HT1080 (cell line): ENCODE results near the gene DPP6. TPM values are rescaled to one million over a fixed set of nuclear protein-coding genes. Genes with fewer than 3 reads are reported as not detected.
"Not testable (repeated sequence)": the region's sequence is repeated elsewhere in the genome, so short reads cannot be mapped to it uniquely, and the experiment has no call there.

Source experiments
- DNase-seq: peaks from one replicate; pipeline ENCODE4 v3.0.0-alpha.2; 2015; ENCODE audit warnings: low read depth
- total RNA-seq: library from RNA; depleted of rRNA; stranded (reverse); fragments of >200 nt; shearing (Covaris generic); gene quantifications from 2 replicates; pipeline ENCODE4 v1.2.3, GENCODE V29; 2014

DPP6 gene
- total RNA-seq, 1 experiment from 2014 or later, result not detected

GRCh38 chr7:154148791-154149516 is 96.8 kb downstream of the DPP6 start:
- not testable (repeated sequence) for DNase-seq

- DNase-seq, result not testable (repeated sequence)
Measured at GRCh38 chr7:154150656-154151055, 98.5 kb downstream of the DPP6 start.

- not testable (repeated sequence) for DNase-seq
Measured at GRCh38 chr7:154151306-154151705, 99.1 kb downstream of the DPP6 start.

GRCh38 chr7:154155928-154156327 is 103.7 kb downstream of the DPP6 start:
- DNase-seq, result not testable (repeated sequence)

GRCh38 chr7:154162921-154163320 is 110.7 kb downstream of the DPP6 start:
- DNase-seq, result not testable (repeated sequence)

- not testable (repeated sequence) for DNase-seq
Measured at GRCh38 chr7:154163642-154164041, 111.4 kb downstream of the DPP6 start.

GRCh38 chr7:154167051-154167450 is 114.9 kb downstream of the DPP6 start:
- DNase-seq, result no peak

- no peak for DNase-seq
Measured at GRCh38 chr7:154167807-154168206, 115.6 kb downstream of the DPP6 start.

- no peak for DNase-seq
Measured at GRCh38 chr7:154171422-154171821, 119.2 kb downstream of the DPP6 start.

GRCh38 chr7:154172236-154172635 is 120.0 kb downstream of the DPP6 start:
- DNase-seq, result no peak

GRCh38 chr7:154177584-154177983 is 125.4 kb downstream of the DPP6 start:
- DNase-seq, result no peak

GRCh38 chr7:154178895-154179294 is 126.7 kb downstream of the DPP6 start:
- peak; percentile 26 for DNase-seq

GRCh38 chr7:154183482-154183881 is 131.3 kb downstream of the DPP6 start:
- DNase-seq, result no peak

- DNase-seq, result no peak
Measured at GRCh38 chr7:154183946-154184345, 131.7 kb downstream of the DPP6 start.

- no peak for DNase-seq
Measured at GRCh38 chr7:154186811-154187210, 134.6 kb downstream of the DPP6 start.

GRCh38 chr7:154188330-154188729 is 136.1 kb downstream of the DPP6 start:
- no peak for DNase-seq

GRCh38 chr7:154195266-154195665 is 143.1 kb downstream of the DPP6 start:
- no peak for DNase-seq

GRCh38 chr7:154198481-154198880 is 146.3 kb downstream of the DPP6 start:
- DNase-seq, result no peak

- DNase-seq, result no peak
Measured at GRCh38 chr7:154200241-154200640, 148.0 kb downstream of the DPP6 start.

- no peak for DNase-seq
Measured at GRCh38 chr7:154202002-154202401, 149.8 kb downstream of the DPP6 start.

GRCh38 chr7:154204046-154204445 is 151.8 kb downstream of the DPP6 start:
- DNase-seq, result no peak

- DNase-seq, result no peak
Measured at GRCh38 chr7:154212861-154213260, 160.7 kb downstream of the DPP6 start.

GRCh38 chr7:154217688-154218340 is 165.6 kb downstream of the DPP6 start:
- no peak for DNase-seq
